Measurements from ENCODE around the gene NGDN.

Gene NGDN

DNA sequence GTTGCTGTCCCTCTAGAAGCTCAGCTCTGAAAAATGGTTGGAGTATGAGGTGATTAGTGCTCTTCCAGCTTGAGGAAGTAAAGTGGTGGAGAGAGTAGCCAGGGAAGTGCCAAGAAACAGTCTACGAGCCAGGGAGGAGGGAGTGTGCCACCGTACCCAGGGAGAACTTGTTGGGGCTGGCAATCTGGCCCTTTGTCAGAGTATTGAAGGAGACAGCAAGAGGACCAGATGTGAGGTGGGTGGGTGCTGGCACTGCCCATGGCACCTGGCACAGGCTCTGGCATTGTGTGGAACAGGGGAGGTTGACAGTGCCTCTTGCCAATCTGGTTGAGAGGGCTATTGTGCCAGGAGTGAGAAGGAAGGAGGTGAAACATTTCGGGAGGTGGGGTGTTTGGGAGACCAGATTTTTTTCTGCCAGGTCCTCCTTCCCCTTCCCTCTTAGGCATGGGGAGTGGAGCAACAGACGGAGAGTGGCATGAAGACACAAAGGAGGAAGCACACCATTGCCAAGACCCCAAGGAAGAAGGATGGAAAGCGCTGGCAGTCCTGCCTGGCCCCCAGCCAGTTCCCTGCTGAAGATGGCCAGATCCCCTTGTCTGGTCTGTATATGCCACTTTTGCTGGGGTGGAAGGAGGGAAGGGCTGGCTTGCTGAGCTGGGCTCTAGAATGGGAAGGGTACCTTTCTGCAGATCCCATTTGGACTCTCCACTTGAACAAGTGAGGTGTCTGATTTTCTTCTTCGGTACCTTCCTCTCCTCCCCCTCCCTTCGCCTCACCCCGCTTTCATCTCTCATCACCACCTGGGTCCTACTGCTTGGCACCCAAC is 44.5 kb downstream of the NGDN start:
- no peaks in the 10 kb centered on the region for H3K36me3 ChIP-seq (ENCODE audit: insufficient read depth, low read length)
- 95% methylated on average over 8 of the region's 8 CpGs for WGBS
- peaks cover 15% of the 10 kb centered on the region for H3K4me1 ChIP-seq (ENCODE audit: insufficient read depth, low read length)
- 0 out of 2 replicates have a peak, but pooled peaks cover 4% of the 10 kb centered on the region for H3K27me3 ChIP-seq (ENCODE audit: insufficient read depth, low read length)
- no peak overlapping the region for H3K4me3 ChIP-seq (ENCODE audit: low read length)
- H3K9me3 ChIP-seq (ENCODE audit: insufficient read depth, low read depth, low read length) = no peaks in the 10 kb centered on the region
- no peak overlapping the region for H3K9ac ChIP-seq (ENCODE audit: low read depth, low read length)
- H3K27ac ChIP-seq (ENCODE audit: low read depth, low read length) = no peak overlapping the region

- H3K27me3 ChIP-seq (ENCODE audit: insufficient read depth, low read length) = 0 out of 2 replicates have a peak, but pooled peaks cover 4% of the 10 kb centered on the region
- H3K9ac ChIP-seq (ENCODE audit: low read depth, low read length) = no peak overlapping the region
- H3K27ac ChIP-seq (ENCODE audit: low read depth, low read length) = no peak overlapping the region
- 85% methylated on average over 3 of the region's 3 CpGs for WGBS
- H3K9me3 ChIP-seq (ENCODE audit: insufficient read depth, low read depth, low read length) = no peaks in the 10 kb centered on the region
- H3K4me1 ChIP-seq (ENCODE audit: insufficient read depth, low read length) = peaks cover 21% of the 10 kb centered on the region
- H3K4me3 ChIP-seq (ENCODE audit: low read length) = no peak overlapping the region
- H3K36me3 ChIP-seq (ENCODE audit: insufficient read depth, low read length) = no peaks in the 10 kb centered on the region
These were observed 45.1 kb downstream of the NGDN start for GRCh38 chr14:23514644-23514957.

- peaks cover 32% of the 10 kb centered on the region for H3K4me1 ChIP-seq (ENCODE audit: insufficient read depth, low read length)
- no peak overlapping the region for H3K9ac ChIP-seq (ENCODE audit: low read depth, low read length)
- H3K36me3 ChIP-seq (ENCODE audit: insufficient read depth, low read length) = no peaks in the 10 kb centered on the region
- 100% methylated on average over 1 of the region's 6 CpGs for WGBS
- H3K27me3 ChIP-seq (ENCODE audit: insufficient read depth, low read length) = 0 out of 2 replicates have a peak, but pooled peaks cover 4% of the 10 kb centered on the region
- no peak overlapping the region for H3K4me3 ChIP-seq (ENCODE audit: low read length)
- no peaks in the 10 kb centered on the region for H3K9me3 ChIP-seq (ENCODE audit: insufficient read depth, low read depth, low read length)
- no peak overlapping the region; the same call in 1 of the 2 replicates for H3K27ac ChIP-seq (ENCODE audit: low read depth, low read length)
These were observed 48.3 kb downstream of the NGDN start for GRCh38 chr14:23517650-23518326.

- H3K9me3 ChIP-seq (ENCODE audit: insufficient read depth, low read depth, low read length) = no peaks in the 10 kb centered on the region
- H3K36me3 ChIP-seq (ENCODE audit: insufficient read depth, low read length) = no peaks in the 10 kb centered on the region
- 76% methylated on average over 4 of the region's 4 CpGs for WGBS
- H3K27ac ChIP-seq (ENCODE audit: low read depth, low read length) = no peak overlapping the region; the same call in 1 of the 2 replicates
- 0 out of 2 replicates have a peak, but pooled peaks cover 4% of the 10 kb centered on the region for H3K27me3 ChIP-seq (ENCODE audit: insufficient read depth, low read length)
- no peak overlapping the region for H3K4me3 ChIP-seq (ENCODE audit: low read length)
- H3K9ac ChIP-seq (ENCODE audit: low read depth, low read length) = no peak overlapping the region
- H3K4me1 ChIP-seq (ENCODE audit: insufficient read depth, low read length) = peaks cover 32% of the 10 kb centered on the region
These were observed 49.2 kb downstream of the NGDN start for GRCh38 chr14:23518709-23519108.

- H3K27me3 ChIP-seq (ENCODE audit: insufficient read depth, low read length) = 0 out of 2 replicates have a peak, but pooled peaks cover 4% of the 10 kb centered on the region
- H3K9ac ChIP-seq (ENCODE audit: low read depth, low read length) = no peak overlapping the region
- 88% methylated on average over 13 of the region's 14 CpGs for WGBS
- no peaks in the 10 kb centered on the region for H3K9me3 ChIP-seq (ENCODE audit: insufficient read depth, low read depth, low read length)
- H3K36me3 ChIP-seq (ENCODE audit: insufficient read depth, low read length) = peaks cover 17% of the 10 kb centered on the region
- H3K4me3 ChIP-seq (ENCODE audit: low read length) = no peak overlapping the region
- peaks cover 32% of the 10 kb centered on the region for H3K4me1 ChIP-seq (ENCODE audit: insufficient read depth, low read length)
- H3K27ac ChIP-seq (ENCODE audit: low read depth, low read length) = no peak overlapping the region
These were observed 51.5 kb downstream of the NGDN start for GRCh38 chr14:23520899-23521533.

DNA sequence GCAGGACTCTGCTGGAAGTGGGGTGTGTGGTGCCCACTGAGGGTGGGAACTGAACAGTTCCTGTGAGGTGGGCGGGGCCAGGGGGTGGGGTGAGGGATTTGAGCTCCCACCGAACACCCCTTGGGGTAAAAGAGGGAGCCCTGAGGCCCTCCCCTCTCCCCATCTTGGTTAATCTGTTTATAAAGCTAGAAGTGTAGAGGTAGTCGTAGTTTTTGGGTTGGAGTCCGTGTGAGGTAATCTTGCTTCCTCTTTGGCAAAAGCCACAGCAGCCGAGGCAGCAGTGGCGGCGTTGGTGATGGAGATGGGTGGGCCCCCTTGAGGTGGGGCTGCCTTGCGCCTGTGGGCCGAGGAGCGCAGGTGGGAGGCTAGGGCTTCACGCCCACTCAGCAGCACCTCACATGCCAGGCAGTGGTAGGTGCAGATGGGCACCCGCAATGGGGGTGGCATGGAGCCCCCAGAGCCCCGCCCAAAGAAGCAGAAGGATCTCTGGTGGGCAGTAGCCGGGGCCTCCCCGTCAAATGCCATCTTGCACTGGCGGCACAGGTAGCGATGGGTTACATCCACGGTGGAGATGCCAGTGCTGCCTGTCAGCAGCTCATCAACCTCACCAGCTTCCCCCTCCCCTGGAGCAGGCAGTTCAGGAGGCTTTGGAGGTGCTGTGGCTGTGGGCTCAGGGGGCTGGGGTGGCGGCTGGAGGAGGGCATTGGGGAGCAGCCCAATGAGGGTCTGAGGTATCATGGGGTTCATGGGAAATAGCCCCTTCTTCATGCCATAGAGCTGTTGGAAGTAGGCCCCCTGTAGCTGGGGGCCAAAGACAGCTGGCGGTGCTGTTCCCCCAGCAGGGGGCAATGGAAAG is 52.5 kb downstream of the NGDN start:
- Histone ChIP-seq H3K4me1 (ENCODE audit: insufficient read depth, low read length) (peaks cover 32% of the 10 kb centered on the region), H3K4me3 (ENCODE audit: low read length) (no peak overlapping the region), H3K9me3 (ENCODE audit: insufficient read depth, low read depth, low read length) (no peaks in the 10 kb centered on the region), H3K27ac (ENCODE audit: low read depth, low read length) (no peak overlapping the region), H3K36me3 (ENCODE audit: insufficient read depth, low read length) (peaks cover 27% of the 10 kb centered on the region), H3K27me3 (ENCODE audit: insufficient read depth, low read length) (no peaks in the 10 kb centered on the region), H3K9ac (ENCODE audit: low read depth, low read length) (no peak overlapping the region)
- 93% methylated on average over 19 of the region's 20 CpGs for WGBS

- Histone ChIP-seq H3K4me1 (ENCODE audit: insufficient read depth, low read length) (peaks cover 30% of the 10 kb centered on the region), H3K9me3 (ENCODE audit: insufficient read depth, low read depth, low read length) (no peaks in the 10 kb centered on the region), H3K27me3 (ENCODE audit: insufficient read depth, low read length) (no peaks in the 10 kb centered on the region), H3K4me3 (ENCODE audit: low read length) (no peak overlapping the region), H3K27ac (ENCODE audit: low read depth, low read length) (no peak overlapping the region), H3K36me3 (ENCODE audit: insufficient read depth, low read length) (peaks cover 33% of the 10 kb centered on the region), H3K9ac (ENCODE audit: low read depth, low read length) (no peak overlapping the region)
- 93% methylated on average over 9 of the region's 9 CpGs for WGBS
These were observed 53.2 kb downstream of the NGDN start for GRCh38 chr14:23522643-23523198.

DNA sequence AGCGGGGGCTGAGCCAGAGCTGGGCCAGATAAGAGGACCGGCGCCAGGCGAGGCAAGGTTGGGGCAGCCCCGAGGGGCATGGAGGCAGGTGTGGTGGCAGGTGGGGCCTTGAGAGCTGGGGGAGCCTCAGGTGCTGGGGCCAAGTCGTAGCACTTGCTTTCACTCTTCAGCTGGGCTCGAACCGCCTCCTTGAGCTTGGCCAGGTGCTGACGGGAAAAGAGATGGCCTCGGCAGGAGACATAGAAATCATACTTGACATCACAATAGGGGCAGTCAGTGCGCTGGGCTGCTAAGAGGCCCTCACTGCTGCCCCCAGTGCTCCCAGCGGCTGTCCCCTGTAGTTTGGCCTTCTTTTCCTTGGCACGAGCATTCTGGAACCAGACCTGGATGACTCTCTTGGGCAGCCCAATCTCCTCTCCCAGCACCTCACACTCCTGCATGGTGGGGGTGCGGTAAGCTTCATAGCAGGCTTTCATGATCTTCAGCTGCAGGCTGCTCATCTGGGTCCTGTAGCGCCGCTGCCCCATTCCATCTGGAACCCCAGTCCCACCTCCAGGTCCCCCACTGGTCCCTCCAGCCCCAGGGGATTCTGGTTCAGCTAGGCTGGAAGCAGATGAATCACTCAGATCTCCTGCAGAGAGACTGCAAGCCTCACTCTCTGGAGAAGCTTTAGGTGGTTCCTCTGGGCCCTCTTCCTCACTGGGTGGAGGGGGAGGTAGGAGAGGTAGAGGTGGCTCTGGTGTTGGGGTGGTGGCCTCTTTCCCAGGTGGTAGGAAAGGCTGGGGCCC is 53.9 kb downstream of the NGDN start:
- no peak overlapping the region for H3K27ac ChIP-seq (ENCODE audit: low read depth, low read length)
- no peaks in the 10 kb centered on the region for H3K9me3 ChIP-seq (ENCODE audit: insufficient read depth, low read depth, low read length)
- 89% methylated on average over 16 of the region's 16 CpGs for WGBS
- peaks cover 28% of the 10 kb centered on the region for H3K4me1 ChIP-seq (ENCODE audit: insufficient read depth, low read length)
- no peaks in the 10 kb centered on the region for H3K27me3 ChIP-seq (ENCODE audit: insufficient read depth, low read length)
- H3K36me3 ChIP-seq (ENCODE audit: insufficient read depth, low read length) = peaks cover 38% of the 10 kb centered on the region
- no peak overlapping the region for H3K9ac ChIP-seq (ENCODE audit: low read depth, low read length)
- H3K4me3 ChIP-seq (ENCODE audit: low read length) = no peak overlapping the region

DNA sequence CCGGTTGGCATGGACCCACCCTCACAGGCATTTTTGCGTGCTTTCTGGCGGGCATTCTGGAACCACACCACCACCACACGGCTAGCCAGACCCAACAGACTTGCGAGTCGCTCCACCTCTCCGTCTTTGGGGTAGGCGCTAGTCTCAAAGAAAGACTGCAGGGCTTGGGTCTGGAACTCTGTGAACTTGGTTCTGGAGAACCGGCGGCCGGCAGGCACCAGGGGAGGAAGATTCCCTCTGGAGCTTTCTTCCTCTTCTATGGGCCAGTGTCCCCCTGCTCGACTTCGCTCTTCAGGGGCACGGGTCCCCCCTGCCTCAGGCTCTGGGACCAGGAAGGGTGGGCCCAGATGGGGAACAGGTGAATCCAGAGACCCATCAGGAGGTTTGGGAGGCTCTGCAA is 55.5 kb downstream of the NGDN start:
- H3K9ac ChIP-seq (ENCODE audit: low read depth, low read length) = no peak overlapping the region
- WGBS = 96% methylated on average over 14 of the region's 14 CpGs

GRCh38 chr14:23525611-23526010 is 56.1 kb downstream of the NGDN start:
- no peaks in the 10 kb centered on the region for H3K27me3 ChIP-seq (ENCODE audit: insufficient read depth, low read length)

More for the DNA sequence above, 55.5 kb downstream of the NGDN start:
- H3K36me3 ChIP-seq (ENCODE audit: insufficient read depth, low read length) = peaks cover 52% of the 10 kb centered on the region
- H3K4me1 ChIP-seq (ENCODE audit: insufficient read depth, low read length) = peaks cover 14% of the 10 kb centered on the region
- no peak overlapping the region for H3K4me3 ChIP-seq (ENCODE audit: low read length)
- H3K27ac ChIP-seq (ENCODE audit: low read depth, low read length) = no peak overlapping the region
- H3K27me3 ChIP-seq (ENCODE audit: insufficient read depth, low read length) = no peaks in the 10 kb centered on the region
- H3K9me3 ChIP-seq (ENCODE audit: insufficient read depth, low read depth, low read length) = no peaks in the 10 kb centered on the region

More at GRCh38 chr14:23525611-23526010, 56.1 kb downstream of the NGDN start:
- Histone ChIP-seq H3K9me3 (ENCODE audit: insufficient read depth, low read depth, low read length) (no peaks in the 10 kb centered on the region), H3K36me3 (ENCODE audit: insufficient read depth, low read length) (peaks cover 57% of the 10 kb centered on the region), H3K9ac (ENCODE audit: low read depth, low read length) (no peak overlapping the region), H3K4me1 (ENCODE audit: insufficient read depth, low read length) (peaks cover 12% of the 10 kb centered on the region), H3K4me3 (ENCODE audit: low read length) (no peak overlapping the region), H3K27ac (ENCODE audit: low read depth, low read length) (no peak overlapping the region)
- WGBS = 88% methylated on average over 8 of the region's 8 CpGs
